Activated T-helper 17 cell treated with anti-CD3 and anti-CD28 coated beads, Interleukin-2, amount 50 U/mL, for 72 hours (primary cell): ENCODE measurements around the gene BRS3. TPM values are rescaled to one million over a fixed set of nuclear protein-coding genes. Genes with fewer than 3 reads are reported as not detected.

Experiments
- ATAC-seq: fragments of 150-1000 bp; cut with Tn5 transposase; replicated peaks from 2 replicates; pipeline ENCODE4 v1.10.0; 2021; ENCODE audit warnings: mild to moderate bottlenecking, moderate library complexity
- H3K27ac Mint-ChIP-seq: one replicate; pipeline ENCODE4 v1.8.0; 2022; ENCODE audit warnings: mixed read lengths
- H3K27me3 Mint-ChIP-seq: one replicate; pipeline ENCODE4 v1.8.0; 2022; ENCODE audit warnings: mixed read lengths
- H3K36me3 Mint-ChIP-seq: one replicate; pipeline ENCODE4 v1.8.0; 2022; ENCODE audit warnings: low read depth, mild to moderate bottlenecking, mixed read lengths
- H3K4me1 Mint-ChIP-seq: one replicate; pipeline ENCODE4 v1.8.0; 2022; ENCODE audit warnings: mixed read lengths
- H3K4me3 Mint-ChIP-seq: one replicate; pipeline ENCODE4 v1.8.0; 2022; ENCODE audit warnings: mild to moderate bottlenecking, mixed read lengths
- H3K9me3 Mint-ChIP-seq: one replicate; pipeline ENCODE4 v1.8.0; 2022; ENCODE audit warnings: mixed read lengths
- total RNA-seq, 2 donors: library from RNA; stranded (reverse); gene quantifications; one replicate each; pipeline ENCODE4 v1.2.3, GENCODE V29; 2022

BRS3 gene
- total RNA-seq, 2 donors from 2014 or later = not detected

DNA sequence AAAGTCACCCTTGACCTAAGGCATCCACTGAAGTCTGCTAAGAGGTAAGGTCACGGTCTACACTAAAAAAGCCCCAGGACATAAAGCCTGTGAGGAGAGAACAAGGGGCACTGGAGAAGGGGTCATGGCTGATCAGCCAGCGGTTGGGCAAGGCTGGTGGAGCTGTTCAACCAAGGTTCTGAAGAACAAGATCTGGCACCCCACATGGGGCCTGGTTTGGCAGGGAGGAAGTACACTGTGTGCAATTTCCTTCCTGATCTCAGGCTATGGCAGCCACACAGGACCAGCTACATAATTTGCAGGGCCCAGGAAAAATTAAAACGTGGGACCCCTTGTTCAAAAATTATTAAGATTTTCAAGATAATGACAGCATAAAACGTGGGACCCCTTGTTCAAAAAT is 14.1 kb upstream of the BRS3 start:
- ATAC-seq = no peak
- Mint-ChIP-seq H3K27ac (no peak overlapping the region), H3K4me3 (no peak overlapping the region), H3K27me3 (no peaks in the 10 kb centered on the region), H3K4me1 (no peaks in the 10 kb centered on the region), H3K9me3 (no peaks in the 10 kb centered on the region), H3K36me3 (no peaks in the 10 kb centered on the region)

DNA sequence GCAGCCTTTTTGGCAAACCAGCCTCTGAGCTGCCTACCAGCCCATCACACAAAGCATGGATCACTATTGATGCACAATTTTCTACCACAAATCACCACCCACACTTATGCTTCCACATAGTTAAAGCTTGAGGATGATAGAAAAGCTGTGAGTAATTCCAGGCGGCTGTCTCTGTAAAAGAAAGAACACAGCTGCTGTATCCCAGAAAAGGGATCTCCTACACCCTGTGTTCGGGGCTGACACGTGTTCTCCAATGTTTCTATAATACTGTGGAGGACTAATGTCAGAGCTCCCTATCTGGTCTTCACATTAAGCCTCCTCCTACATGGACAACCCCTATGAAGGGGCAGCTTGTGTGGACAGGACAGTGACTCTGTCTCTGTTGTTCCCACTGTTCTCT is 12.5 kb upstream of the BRS3 start:
- no peak overlapping the region for H3K4me3 Mint-ChIP-seq

DNA sequence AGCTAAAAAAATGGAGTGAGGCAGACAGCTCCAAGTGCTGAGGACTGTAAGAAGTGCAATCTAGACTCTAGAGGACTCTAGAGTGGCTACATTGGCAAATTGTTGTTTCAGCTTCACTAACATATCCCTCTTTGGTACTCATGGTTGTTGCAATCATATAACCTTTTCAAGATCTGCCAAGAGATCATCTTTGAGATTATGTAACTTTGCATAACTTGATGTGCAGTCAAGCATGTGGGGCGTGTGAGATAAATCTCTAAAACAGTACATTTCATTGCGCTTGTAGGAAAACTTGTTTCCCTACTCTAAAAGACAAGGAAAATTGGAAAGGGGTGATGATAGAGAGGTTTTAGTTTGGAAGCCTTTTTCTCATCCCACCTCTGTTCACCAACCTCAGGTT is 11.2 kb upstream of the BRS3 start:
- no peak overlapping the region for H3K4me3 Mint-ChIP-seq
- ATAC-seq = no peak
- H3K9me3 Mint-ChIP-seq = no peaks in the 10 kb centered on the region
- H3K27me3 Mint-ChIP-seq = no peaks in the 10 kb centered on the region
- H3K27ac Mint-ChIP-seq = no peak overlapping the region
- H3K4me1 Mint-ChIP-seq = no peaks in the 10 kb centered on the region
- no peaks in the 10 kb centered on the region for H3K36me3 Mint-ChIP-seq

More for the DNA sequence above, 12.5 kb upstream of the BRS3 start:
- Mint-ChIP-seq H3K27ac (no peak overlapping the region), H3K27me3 (no peaks in the 10 kb centered on the region), H3K36me3 (no peaks in the 10 kb centered on the region), H3K9me3 (no peaks in the 10 kb centered on the region), H3K4me1 (no peaks in the 10 kb centered on the region)
- no peak for ATAC-seq

DNA sequence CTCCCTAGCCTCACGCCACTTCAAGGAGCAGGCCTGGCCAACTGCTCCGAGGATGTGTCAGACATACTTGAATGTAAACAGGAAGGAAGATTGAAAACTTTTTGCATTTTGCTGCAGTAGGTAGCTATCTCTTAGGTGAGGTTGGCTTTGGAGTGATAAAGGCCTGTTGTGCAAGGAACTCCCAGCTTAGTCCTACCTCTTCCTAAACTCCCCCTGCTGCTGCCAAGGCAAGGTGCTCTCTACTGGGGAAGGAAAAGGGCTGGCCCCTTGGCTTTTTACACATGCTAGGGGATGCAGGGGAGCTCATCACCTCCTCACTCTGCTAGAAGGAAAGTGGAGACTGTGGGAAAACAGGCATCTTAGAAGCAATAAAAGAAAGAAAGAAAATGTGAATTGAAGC is 10.7 kb upstream of the BRS3 start:
- H3K9me3 Mint-ChIP-seq = no peaks in the 10 kb centered on the region
- no peaks in the 10 kb centered on the region for H3K36me3 Mint-ChIP-seq
- no peaks in the 10 kb centered on the region for H3K4me1 Mint-ChIP-seq
- peak; percentile 44 for ATAC-seq
- no peak overlapping the region for H3K27ac Mint-ChIP-seq
- no peaks in the 10 kb centered on the region for H3K27me3 Mint-ChIP-seq
- H3K4me3 Mint-ChIP-seq = no peak overlapping the region

DNA sequence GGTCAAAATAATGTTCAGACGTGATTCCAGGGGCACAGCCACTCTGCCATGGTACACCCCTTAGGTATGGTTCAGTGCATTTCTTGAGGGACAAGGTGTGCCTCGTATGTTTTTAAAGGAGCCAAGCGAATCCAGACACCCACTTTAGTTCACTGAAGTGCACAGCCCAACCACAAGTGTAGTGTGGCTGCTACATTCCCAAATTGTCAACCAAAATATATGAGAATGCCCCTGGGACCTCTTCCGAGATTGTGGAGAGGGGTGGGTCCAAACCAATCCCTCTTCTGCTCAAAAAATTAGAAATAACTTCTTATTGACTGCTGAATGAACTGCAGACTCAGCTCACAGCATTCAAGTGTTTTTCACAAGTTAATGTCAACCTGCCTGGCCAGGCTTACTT is 7.4 kb upstream of the BRS3 start:
- ATAC-seq = no peak
- Mint-ChIP-seq H3K36me3 (no peaks in the 10 kb centered on the region), H3K27ac (no peak overlapping the region), H3K4me1 (no peaks in the 10 kb centered on the region), H3K9me3 (no peaks in the 10 kb centered on the region), H3K27me3 (no peaks in the 10 kb centered on the region), H3K4me3 (no peak overlapping the region)

DNA sequence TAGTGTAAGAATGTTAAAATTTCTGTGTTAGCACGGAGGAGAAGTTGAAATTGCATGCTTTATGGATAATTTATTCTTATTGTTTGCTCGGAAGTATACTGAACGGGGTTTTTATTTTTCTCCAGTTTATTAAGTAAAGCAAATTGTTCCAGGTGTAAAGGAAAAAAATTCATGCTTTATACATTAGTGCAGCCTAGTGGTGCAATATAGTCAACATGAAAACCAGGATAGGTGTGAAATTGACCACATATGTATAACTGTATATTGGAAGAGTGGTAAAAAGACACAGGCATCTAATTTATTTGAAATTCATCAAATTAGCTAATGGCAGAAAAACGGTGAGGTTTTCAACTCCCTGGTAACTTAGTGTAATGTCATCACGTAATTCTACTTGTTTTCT is 959 bp downstream of the BRS3 start:
- Mint-ChIP-seq H3K27ac (no peak overlapping the region), H3K9me3 (no peaks in the 10 kb centered on the region), H3K27me3 (peaks cover 22% of the 10 kb centered on the region), H3K4me3 (no peak overlapping the region), H3K36me3 (no peaks in the 10 kb centered on the region), H3K4me1 (no peaks in the 10 kb centered on the region)
- no peak for ATAC-seq

DNA sequence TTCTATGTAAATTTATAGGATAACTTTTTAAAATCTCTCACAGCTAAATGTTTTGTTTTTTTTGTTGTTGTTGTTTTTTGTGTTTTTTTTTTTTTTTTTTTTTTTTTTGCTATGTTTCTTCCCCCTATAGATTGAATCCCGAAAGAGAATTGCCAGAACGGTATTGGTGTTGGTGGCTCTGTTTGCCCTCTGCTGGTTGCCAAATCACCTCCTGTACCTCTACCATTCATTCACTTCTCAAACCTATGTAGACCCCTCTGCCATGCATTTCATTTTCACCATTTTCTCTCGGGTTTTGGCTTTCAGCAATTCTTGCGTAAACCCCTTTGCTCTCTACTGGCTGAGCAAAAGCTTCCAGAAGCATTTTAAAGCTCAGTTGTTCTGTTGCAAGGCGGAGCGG is 4.1 kb downstream of the BRS3 start:
- ATAC-seq = no peak
- peaks cover 16% of the 10 kb centered on the region for H3K27me3 Mint-ChIP-seq
- H3K9me3 Mint-ChIP-seq = no peaks in the 10 kb centered on the region
- no peak overlapping the region for H3K4me3 Mint-ChIP-seq
- no peaks in the 10 kb centered on the region for H3K4me1 Mint-ChIP-seq
- no peaks in the 10 kb centered on the region for H3K36me3 Mint-ChIP-seq
- H3K27ac Mint-ChIP-seq = no peak overlapping the region

DNA sequence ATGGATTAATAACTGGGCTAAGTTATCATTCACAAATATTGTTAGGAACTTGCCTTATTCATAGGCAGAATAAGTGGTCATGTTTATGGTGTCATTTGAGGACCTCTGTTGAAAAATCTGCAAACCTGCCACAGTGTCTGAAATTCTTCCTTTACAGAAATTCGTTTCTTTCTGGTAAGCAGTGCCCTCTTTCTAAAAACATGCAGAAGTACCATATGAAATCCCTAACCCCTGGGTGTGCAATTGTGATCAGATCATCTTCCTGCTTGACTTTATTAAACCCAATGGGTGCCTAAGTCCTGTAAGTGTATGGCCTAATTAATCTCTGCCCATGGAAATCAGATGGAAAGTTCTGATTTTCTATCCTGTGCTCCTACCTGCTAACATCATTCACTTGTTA is 5.3 kb downstream of the BRS3 start:
- no peak for ATAC-seq
- no peaks in the 10 kb centered on the region for H3K36me3 Mint-ChIP-seq
- no peaks in the 10 kb centered on the region for H3K4me1 Mint-ChIP-seq
- H3K27me3 Mint-ChIP-seq = peaks cover 16% of the 10 kb centered on the region
- no peaks in the 10 kb centered on the region for H3K9me3 Mint-ChIP-seq
- no peak overlapping the region for H3K4me3 Mint-ChIP-seq
- H3K27ac Mint-ChIP-seq = no peak overlapping the region

DNA sequence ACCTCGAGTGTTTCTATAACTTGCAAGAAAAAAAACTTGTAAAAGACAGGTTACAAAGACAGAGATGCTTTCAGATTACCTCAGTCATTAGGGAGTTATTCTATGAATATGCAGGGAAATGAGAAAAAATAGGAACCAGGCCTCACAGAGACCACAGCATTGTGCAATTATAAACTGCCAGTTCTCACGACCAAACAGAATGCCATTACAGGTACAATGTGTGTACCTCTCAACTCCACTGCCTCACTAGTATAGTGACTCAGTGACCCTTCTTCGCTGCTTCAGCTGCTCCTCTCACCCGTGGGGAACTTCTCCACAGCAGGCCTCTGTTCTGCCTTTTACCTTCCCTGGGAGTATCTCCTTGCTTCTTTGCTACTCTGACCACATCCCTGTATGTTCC is 7.3 kb downstream of the BRS3 start:
- no peak for ATAC-seq
- peaks cover 8% of the 10 kb centered on the region for H3K27me3 Mint-ChIP-seq
- no peak overlapping the region for H3K27ac Mint-ChIP-seq
- no peaks in the 10 kb centered on the region for H3K9me3 Mint-ChIP-seq
- H3K36me3 Mint-ChIP-seq = peaks cover 17% of the 10 kb centered on the region
- H3K4me3 Mint-ChIP-seq = peak overlapping the region; percentile 89
- H3K4me1 Mint-ChIP-seq = no peaks in the 10 kb centered on the region

DNA sequence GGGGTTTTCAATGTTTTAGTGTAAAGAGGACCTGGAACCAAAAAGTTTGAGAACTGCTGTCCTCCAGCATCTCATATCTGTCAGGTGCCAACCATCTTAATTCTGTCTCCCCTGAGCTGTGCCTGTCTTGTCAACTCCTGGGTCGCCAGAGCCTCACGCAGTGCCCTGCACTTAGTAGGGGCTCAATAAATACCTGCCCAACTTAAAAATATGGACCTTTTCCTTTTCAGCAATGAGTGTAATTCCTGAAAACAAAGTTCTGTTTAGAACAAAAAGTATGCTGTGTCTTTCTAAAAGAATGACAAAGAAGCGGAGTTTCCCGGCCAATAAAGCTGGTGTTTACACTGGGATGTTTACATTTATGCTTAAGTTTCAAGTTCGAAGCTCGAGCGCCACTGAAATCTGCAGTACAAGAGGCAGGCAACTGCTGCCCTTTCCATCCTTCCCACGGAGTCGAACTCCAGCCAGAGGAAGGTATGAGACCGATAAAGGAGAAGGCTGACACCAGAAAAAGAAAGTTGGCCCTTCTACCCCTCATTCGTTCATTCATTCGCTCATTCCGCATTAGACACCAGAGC is 8.5 kb downstream of the BRS3 start:
- ATAC-seq = peak; percentile 0

DNA sequence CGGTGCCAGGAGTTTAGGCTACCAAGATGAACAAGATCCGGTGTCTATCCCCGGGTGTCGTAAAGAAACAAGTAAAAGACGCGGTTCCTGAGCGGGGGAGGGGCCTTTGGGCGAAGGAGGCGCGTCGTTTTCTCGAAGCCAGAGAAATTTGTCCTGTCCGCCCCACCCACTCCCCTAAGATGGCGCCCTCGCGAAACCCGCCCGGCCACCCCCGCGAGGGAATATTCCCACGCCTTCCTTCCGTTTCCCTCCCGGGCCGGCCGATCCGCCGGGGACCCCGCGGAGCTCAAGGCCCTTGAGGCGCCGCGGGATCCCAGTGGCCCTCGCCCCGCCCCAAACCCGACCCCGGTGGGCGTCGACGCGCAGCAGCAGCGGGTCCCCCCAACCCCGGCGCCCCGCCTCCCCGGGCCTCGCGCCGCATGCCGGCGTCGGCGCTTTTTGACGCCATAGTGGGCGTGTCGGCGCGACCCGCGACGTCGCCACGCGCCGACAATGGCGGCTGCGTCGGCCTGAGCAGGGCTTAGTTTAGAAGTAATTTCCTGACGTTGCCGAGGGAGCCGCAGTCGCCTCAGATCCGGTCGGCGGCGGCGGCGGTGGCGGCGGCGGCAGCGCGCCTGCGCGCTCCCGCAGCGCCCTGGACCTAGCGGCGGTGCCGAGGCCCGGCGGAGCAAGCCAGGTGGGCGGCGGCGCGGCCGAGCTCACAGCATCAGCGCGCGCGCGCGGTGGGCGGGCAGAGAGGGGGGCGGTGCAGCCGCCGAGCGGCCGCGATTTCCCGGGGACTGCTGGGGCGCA is 9.2 kb downstream of the BRS3 start:
- Mint-ChIP-seq H3K4me3 (peak overlapping the region; percentile 89), H3K36me3 (peaks cover 27% of the 10 kb centered on the region), H3K27ac (peak overlapping the region; percentile 86), H3K27me3 (no peaks in the 10 kb centered on the region), H3K4me1 (no peaks in the 10 kb centered on the region), H3K9me3 (no peaks in the 10 kb centered on the region)
- peak; percentile 85 for ATAC-seq

More for the DNA sequence above, 8.5 kb downstream of the BRS3 start:
- Mint-ChIP-seq H3K36me3 (peaks cover 27% of the 10 kb centered on the region), H3K27ac (peak overlapping the region; percentile 86), H3K27me3 (no peaks in the 10 kb centered on the region), H3K9me3 (no peaks in the 10 kb centered on the region), H3K4me3 (peak overlapping the region; percentile 89), H3K4me1 (no peaks in the 10 kb centered on the region)

DNA sequence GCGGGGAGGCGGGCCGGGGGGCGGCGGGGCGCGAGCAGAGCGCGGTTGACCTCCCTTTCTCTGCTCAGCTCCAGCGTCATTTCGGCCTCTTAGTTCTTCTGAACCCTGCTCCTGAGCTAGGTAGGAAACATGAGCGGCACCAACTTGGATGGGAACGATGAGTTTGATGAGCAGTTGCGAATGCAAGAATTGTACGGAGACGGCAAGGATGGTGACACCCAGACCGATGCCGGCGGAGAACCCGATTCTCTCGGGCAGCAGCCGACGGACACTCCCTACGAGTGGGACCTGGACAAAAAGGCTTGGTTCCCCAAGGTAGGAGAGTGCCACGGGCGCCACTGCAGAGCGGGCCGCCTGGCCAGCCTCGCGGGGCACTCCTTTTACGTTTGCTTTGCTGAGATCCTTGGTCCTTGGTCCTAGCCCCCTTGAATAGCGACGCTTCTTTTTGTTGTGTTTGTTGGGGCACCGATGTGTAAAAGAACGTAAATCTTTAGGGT is 9.9 kb downstream of the BRS3 start, which contains the start of gene HTATSF1:
TSS of gene HTATSF1 (plus strand) at position 37 of the 497 bp plus-strand sequence. CDS start at position 130, 93 bp downstream.
- Mint-ChIP-seq H3K9me3 (no peaks in the 10 kb centered on the region), H3K36me3 (peaks cover 32% of the 10 kb centered on the region), H3K27me3 (no peaks in the 10 kb centered on the region), H3K27ac (peak within 1 kb of the TSS; percentile 86), H3K4me3 (peak within 1 kb of the TSS; percentile 89), H3K4me1 (no peaks in the 10 kb centered on the region)
- ATAC-seq = no peak

DNA sequence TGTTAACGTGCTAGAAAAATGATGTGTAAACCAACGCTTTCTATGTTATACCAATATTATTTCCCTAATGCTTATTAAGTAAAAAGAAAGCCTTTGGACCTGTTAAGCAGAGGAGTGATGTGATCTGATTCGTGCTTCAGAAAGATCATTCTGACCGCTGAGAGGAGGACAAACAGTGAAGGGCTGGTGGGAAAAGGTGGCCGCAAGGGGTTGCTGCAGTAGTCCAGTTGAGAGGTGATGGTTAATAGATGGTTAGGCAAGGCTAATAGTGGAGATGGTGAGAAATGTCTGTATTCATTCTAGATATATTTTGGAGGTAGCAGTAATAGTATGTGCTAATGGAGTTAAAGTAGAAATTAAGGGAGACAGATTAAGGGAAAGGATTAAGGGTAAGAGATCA is 31.3 kb downstream of the BRS3 start:
- Mint-ChIP-seq H3K36me3 (no peaks in the 10 kb centered on the region), H3K27me3 (no peaks in the 10 kb centered on the region), H3K9me3 (no peaks in the 10 kb centered on the region), H3K4me3 (no peak overlapping the region), H3K4me1 (no peaks in the 10 kb centered on the region), H3K27ac (no peak overlapping the region)
- no peak for ATAC-seq

DNA sequence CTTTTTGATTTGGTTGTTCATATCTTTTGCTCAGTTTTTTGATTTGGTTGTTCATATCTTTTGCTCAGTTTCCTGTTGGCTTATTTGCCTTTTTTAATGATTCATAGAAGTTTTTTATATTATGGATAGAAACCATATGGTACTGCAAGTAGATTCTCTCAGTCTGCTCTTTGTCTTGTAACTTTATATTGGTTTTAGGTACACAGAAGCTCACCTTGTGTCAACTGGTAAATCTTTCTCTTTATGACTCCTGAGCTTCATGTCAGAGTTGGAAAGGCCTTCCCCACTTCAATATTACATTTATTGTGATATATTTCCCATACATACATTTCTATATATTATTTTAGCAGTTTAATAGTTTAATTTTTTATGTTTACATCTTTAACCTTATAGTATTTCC is 36.0 kb downstream of the BRS3 start:
- H3K4me1 Mint-ChIP-seq = peaks cover 1% of the 10 kb centered on the region
- no peak for ATAC-seq
- H3K36me3 Mint-ChIP-seq = no peaks in the 10 kb centered on the region
- H3K27me3 Mint-ChIP-seq = no peaks in the 10 kb centered on the region
- H3K27ac Mint-ChIP-seq = no peak overlapping the region
- H3K4me3 Mint-ChIP-seq = no peak overlapping the region
- no peaks in the 10 kb centered on the region for H3K9me3 Mint-ChIP-seq
